SK-MEL-5 (cell line): ENCODE data around the gene GDAP1L1. TPM values are rescaled to one million over a fixed set of nuclear protein-coding genes. Genes with fewer than 3 reads are reported as not detected.
A peak's percentile ranks its signal among the peaks of the same experiment; 100 is the strongest.

Experiments
- DNase-seq: peaks from one replicate; pipeline ENCODE4 v3.0.0-alpha.2; 2016; ENCODE audit warnings: low read depth, low spot score
- in situ Hi-C: cut with HindIII; loops from 2 replicates; pipeline ENCODE4 v1.10.0; 2016; ENCODE audit warnings: low sequenced_read_pairs, high pct_unique_total_duplicates, low pct_unique_long_range_greater_than_20kb
- polyA plus RNA-seq, 2 experiments: library from polyadenylated mRNA; depleted of rRNA; stranded (reverse); fragments of >200 nt; gene quantifications; 2 replicates each; pipeline ENCODE4 v1.2.3, GENCODE V29; 2015
- total RNA-seq: library from RNA; depleted of rRNA; stranded (reverse); fragments of >200 nt; shearing (Covaris generic); gene quantifications from 2 replicates; pipeline ENCODE4 v1.2.3, GENCODE V29; 2014; rRNA removed

GDAP1L1 gene
- 0.43 TPM in 1 of 2 replicates, not detected in the other for total RNA-seq
- 0.24 and 0.30 TPM in 2 replicates for polyA plus RNA-seq (2015; cell fraction: cytosol; rRNA removed)
- 1.5 TPM in 1 of 2 replicates, not detected in the other for polyA plus RNA-seq (2015; cell fraction: nucleus; rRNA removed)

DNA sequence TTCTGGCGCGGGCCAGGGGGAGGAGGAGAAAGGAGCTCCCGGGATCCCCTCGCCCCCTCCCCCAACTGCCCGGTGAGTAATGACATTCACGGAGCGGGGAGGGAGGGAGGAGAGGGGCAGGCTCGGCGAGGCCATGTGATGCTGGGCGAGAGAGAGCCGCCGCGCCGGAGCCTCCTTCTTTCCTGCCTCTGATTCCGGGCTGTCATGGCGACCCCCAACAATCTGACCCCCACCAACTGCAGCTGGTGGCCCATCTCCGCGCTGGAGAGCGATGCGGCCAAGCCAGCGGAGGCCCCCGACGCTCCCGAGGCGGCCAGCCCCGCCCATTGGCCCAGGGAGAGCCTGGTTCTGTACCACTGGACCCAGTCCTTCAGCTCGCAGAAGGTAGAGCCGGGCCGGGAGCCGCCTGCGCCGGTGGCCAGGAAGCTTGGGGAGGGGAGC, at the start of gene GDAP1L1:
Gene GDAP1L1, plus strand, starts transcription at position 178 of the 441 bp plus-strand sequence. Its CDS starts 27 bp downstream, at position 205.
- in situ Hi-C loops = no loop called here
- DNase-seq = no peak

DNA sequence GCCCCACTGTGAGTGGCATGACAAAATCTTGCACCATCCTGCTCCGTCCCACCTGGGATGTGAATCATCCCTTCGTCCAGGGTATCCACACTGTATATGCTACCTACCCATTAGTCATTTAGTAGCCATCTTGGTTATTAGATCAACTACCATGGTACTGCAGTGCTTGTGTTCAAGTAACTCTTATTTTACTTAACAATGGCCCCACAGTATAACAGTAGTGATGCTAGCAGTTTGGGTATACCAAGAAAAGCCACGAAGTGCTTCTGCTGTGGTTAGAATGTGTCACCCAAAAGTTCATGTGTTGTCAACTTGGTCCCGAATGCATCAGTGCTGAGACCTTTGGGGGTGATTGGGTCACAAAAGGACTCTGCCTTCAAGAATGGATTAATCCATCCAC, 48.2 kb upstream of the GDAP1L1 start:
- in situ Hi-C loops = no loop called here
- DNase-seq = no peak

DNA sequence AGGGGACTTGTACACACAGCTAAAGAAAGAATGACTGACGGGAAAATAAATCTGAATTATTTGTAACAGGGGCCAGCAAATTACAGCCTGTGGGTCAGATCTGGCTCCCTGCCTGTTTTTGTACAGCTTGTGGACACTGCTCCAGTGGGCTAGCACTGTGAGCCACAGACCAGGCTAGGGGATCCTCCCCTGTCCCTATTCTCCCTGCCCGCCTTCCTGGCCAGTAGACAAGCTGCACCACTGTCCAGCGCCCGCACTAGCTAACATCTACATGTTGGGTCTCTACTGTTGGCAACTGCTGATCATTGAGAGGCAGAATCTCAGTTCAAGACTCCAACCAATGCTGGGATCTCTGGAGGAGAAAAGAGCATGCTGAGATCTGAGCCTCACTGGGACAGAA, 47.2 kb upstream of the GDAP1L1 start:
- DNase-seq = no peak
- in situ Hi-C loops = no loop called here

DNA sequence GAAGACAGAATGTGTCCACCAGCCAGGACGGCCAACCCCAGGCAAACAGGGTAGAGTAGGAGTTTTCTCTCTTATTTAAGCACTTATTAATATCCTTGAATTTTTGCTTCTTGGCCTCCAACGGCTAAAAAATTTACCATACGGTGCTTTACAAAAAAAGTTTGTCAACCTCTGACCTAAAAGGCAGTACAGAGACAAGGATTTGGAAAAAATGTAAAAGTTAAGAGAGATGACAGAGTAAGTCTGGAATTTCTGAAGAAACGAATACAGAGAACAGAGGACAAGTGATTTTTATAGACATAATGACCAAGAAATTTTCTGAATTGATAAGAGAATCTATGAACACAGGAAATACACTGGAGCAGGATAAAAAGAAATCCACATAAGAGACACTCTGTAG, 46.7 kb upstream of the GDAP1L1 start:
- no peak for DNase-seq
- in situ Hi-C loops = no loop called here

DNA sequence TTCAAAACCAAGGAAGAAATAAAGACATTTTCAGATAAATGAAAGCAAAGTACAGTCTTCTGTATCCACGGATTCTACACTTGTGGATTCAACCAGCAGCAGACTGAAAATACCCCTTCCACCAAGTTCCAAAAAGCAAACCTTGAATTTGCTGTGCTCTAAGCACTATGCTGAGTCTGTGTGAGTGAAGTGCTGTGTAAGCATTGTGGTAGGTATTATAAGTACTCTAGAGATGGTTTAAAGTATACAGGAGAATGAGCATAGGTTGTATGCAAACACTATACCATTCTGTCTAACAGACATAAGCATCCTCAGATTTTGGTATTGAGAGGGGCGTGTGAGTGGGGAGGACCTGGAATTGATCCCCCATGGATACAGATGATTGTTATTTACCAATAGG, 46.1 kb upstream of the GDAP1L1 start:
- in situ Hi-C loops = no loop called here
- DNase-seq = no peak

DNA sequence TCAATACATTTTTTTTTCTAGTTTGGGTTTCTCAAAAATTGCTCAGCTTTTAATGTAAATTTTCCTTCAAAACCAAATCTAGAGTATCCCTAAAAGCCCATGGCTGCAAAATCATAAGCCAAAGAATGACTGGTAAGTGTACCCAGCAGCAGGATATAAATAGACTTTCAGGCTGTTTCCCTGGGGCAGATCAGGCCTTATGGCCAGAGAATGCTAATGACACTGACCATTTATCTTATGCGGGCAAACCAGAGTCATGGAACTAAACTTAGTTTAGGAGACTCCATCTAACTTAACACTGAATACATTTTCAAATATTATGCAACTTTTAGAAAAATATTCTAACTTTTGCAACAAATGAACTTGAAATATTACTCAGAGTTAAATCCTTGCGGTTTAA, 43.9 kb upstream of the GDAP1L1 start:
- DNase-seq = peak; percentile 29
- in situ Hi-C loops = no loop called here

DNA sequence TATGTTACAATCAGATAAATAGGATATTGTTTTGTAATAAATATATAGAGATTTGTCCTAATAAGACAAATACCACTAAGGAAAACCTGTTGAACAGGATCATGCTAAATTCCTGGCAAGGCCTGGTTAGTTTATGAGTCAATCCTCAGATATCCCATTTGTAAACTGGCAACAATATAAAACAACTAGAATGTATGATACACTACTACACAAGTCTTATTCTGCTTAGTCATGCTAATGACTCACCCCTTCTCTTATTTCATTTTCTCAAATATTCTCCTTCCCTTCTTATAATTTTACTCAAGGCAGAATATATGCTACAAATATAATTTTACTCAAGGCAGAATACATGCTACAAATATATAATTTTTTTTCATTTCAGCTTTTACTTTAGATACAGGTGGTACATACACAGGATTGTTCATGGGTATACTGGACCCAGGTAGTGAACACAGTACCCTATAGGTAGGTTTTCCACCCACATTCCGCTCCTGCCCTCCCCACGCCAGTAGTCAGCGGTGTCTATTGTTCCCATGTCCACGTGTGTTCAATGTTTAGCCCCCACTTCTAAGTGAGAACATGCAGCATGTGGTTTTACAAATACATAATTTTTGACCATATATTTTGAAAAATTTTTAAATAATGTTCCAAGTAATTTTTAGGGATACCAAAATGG, 42.8 kb upstream of the GDAP1L1 start:
- peak; percentile 34 for DNase-seq
- in situ Hi-C loops = no loop called here

DNA sequence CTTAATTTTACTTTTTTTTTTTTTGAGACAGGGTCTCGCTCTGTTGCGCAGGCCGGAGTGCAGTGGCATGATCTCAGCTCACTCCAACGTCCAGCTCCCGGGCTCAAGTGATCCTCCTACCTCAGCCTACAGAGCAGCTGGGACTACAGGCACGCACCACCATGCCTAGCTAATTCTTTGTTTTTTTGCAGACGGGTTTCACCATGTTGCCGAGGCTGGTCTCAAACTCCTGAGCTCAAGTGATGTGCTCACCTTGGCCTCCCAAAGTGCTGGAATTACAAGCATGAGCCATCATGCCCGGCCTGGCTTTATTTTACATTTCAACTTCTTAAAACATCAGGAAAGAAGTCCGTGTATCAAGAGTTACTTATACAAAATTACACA, 42.3 kb upstream of the GDAP1L1 start:
- no peak for DNase-seq
- in situ Hi-C loops = no loop called here

DNA sequence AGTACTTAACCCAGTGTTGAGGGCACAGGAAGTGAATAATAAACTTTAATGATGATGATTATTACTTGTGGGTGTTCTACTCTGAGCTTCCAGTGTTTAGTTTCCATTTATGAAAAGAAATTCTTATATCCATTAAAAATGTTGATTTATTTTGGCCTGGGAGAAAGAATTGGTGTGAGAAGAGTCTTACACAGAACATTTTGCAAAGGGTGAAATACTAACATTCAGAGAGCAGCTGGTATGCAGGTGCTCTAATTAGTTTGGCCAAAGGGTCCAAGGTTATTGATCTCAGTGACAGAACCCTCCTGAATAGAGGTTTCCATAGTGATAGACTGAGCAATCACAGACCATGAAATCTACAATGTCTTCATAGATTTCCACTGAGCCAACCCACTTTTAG, 41.0 kb upstream of the GDAP1L1 start:
- no peak for DNase-seq
- in situ Hi-C loops = no loop called here

DNA sequence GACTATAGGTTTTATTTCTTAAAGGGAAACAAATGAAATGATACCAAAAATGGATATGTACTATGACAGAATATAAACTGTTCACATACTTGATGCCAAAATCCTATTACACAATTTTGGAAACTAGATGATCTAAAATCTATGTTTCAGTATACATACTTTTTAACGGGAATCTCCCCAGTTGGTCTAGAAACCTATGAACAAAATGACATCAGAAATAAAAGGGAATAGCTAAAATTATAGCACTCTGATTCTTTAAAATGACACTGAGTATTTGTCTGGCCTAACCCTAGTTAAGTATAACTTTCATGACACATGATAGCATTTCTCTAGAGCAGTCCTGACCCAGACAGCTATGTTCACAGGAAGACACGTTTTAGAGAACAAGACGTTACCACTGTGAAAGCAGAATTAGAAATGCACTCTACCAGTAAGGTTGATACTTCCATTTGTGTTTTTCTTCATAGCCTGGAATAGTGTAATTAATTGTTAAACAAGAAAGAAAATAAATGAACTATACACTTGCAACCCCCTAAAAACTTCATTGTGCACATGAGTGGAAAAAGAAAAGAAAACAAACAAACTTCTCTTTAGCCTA, 39.9 kb upstream of the GDAP1L1 start:
- DNase-seq = no peak
- in situ Hi-C loops = no loop called here

DNA sequence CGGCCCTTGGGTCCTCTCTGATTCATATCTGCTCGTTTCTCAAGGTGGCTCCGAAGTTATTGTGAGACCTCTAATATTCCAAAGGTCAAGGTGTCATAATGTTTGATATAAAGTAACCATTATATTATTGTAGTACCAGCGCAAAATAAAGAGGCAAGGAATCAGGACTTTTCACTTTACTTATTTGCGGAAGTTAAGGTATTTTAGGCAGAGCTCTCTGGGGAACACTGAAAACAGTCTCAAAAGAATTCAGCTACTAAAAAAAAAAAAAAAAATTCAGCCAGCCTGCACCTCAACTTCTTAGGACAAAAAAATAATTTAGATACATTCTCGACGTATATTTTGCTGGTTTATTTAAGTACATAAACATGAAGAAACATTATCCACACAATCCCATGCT, 38.9 kb upstream of the GDAP1L1 start:
- in situ Hi-C loops = no loop called here
- no peak for DNase-seq

DNA sequence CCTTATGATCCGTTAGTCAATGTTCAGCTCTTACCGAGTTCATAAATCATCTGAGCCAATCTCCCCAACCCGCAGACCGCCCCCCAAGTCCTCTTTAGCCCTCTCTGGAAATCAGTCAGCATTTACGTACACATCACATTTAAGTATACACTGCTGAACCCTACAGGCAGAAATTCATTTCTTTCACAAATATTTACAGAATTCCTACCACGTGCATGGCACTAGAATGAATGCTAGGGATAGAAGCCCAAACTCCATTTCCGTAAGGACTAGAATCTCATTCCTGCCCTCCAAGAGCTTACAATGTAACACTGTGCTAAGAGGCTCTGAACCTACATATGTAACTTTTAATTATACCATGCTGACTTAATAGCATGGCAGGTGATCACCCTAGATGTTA, 38.3 kb upstream of the GDAP1L1 start:
- in situ Hi-C loops = no loop called here
- DNase-seq = peak; percentile 27

DNA sequence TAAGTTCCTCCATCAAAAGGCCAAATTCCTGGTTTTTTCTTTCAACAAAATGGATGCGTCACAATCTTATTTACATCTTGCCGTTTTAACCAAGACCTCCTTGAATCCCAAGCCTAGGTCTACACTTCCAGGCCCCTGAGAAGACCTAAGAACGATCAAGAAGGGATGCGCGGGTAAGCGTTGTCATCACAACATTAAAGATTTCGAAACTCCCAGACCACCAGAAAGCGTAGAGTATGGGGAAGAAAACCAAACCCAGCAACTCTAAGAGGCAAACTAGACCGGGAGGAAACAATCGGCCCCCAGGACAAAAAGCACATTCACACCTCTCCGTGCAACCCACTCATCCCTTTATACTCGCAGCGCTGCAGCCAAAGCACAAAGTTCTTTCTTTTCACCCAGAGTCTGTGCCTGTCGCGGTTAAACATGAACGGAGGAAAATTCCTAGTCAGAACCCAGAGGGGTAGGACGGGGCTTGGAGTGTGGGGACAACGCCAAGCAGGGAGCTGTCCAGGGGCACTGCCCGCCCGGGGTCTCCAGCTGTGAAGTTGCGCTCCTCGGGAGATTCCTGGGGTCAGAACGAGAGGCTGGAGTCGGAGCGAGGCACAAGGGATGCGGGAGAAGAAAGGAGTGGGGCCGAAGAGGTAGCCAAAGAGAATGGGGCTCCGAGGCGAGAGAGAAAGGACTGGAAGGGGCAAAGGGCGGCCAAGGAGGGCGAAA, 37.3 kb upstream of the GDAP1L1 start:
- DNase-seq = peak; percentile 17
- in situ Hi-C loops = no loop called here

DNA sequence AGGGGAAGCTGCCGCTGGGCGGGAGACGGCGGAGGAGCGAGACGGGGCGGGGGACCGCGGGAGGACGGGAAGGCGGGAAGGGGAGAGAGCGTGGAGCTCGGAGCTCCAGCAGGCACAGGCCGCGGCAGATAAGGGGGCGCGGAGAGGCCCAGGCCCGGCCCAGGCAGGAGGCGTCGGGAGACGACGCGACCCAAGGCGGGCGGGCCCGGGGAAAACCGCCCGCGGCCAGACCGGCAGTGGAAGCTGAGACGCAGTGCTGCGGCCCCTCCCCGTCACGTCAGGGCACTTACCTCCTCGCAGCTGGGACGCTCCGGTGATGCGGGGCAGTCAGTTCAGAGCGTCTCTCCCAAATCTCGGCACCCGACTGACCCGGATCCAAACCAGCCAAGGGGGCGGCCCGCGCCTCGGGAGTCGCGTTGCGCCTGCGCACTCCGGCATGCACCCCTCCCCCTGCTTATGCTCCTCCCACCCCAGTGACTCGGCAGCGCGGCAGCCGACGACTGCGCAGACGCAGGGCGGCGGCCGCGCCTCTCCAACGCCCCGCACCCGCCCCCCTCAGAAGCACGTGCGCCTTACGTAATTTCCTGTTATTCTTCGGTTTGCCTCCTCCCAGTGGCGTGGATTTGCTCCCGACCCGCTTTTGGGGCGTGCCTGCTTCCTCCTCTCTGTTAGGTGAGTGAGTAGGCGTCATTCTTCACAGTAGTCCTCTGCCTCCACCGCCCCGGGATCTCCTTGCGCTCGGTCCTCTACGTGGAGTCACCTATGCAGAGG, 36.5 kb upstream of the GDAP1L1 start, which contains the start of gene OSER1:
Gene OSER1, minus strand, starts transcription at position 366 of the 771 bp plus-strand sequence. CDS start 3,814 bp downstream, outside the sequence.
- DNase-seq = peak; percentile 98

DNA sequence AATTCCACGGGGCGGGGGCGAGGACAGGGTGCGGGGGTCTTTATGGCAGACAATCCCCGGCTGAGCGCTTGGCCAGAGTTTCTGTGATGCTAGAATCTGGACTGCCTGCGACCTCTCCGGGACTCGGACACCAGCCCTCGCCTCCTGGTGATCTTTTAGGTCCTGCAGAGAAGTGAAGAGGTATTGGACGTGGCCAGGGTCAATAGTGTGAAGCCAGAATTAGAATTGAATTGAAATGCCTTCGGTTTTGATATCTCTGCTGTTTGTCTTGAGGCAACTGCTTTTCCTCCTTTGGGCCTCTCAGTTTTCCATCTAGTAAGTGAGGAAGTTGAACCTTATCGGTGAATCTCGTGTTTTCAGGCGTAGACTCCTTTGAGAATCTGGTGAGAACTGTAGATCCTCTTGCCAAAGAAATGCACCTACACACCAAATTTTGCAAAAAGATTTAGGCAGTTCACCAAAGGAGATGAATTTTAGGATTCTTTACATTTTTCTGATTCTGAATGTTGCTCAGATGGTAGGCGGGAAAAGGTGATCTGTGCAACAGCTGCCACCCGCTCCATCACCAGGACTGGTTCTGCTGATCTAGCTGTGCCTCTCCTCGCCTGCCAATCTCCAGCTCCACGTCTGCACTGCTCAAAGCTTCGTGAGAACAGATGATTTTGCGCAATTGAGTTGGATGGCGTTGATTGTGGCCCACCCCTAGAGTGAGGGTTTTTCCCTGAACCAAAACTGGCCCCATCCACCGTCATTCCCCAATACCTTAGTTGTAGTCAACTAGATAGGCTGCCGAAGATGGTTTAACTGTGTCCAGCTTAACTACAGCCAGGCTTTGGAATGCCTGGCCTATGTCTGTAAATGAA, 35.7 kb upstream of the GDAP1L1 start:
- in situ Hi-C loops = no loop called here
- peak; percentile 23 for DNase-seq

More for the DNA sequence above, 36.5 kb upstream of the GDAP1L1 start, which contains the start of gene OSER1:
- in situ Hi-C loops = no loop called here

DNA sequence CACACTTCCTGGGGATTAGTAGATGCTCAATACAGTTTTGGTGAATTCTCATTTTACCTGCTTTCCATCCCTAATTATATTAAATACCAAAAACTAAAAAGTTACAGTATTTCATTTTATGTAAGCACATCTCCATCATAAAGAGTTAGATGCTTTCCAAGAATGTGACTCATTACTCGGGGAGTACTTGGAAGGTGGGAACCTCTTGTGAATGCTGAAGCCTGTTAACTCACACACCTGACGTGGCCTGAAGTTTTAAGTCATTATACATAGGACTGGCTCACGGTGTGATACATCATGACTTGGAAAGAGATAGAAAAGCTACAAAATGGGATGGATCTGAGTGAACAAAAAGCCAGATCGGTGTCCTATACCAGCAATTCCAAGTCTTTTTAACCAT, 34.3 kb upstream of the GDAP1L1 start:
- DNase-seq = no peak
- in situ Hi-C loops = no loop called here

DNA sequence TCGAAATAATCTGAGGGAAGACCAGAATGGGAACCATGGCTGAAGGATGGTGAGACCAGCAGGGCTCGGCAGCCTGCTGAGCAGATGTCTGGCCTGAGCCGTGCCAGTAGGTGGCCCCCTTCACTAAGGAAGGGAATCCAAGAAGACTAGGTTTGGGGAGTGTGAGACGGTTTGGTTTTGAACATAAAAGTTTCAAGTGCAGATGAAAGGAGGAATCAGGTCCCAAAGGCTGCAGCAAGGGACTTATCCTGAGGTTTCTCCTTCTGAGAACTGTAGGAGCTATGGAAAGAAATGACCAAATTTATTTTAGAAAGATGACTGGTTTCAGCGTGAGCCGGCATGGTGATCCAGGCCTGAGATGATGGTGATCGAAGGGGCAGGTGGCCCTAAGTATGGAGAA, 32.0 kb upstream of the GDAP1L1 start:
- in situ Hi-C loops = no loop called here
- DNase-seq = peak; percentile 81
